ENCODE measurements around the gene DPCD. TPM values are rescaled to one million over a fixed set of nuclear protein-coding genes. Genes with fewer than 3 reads are reported as not detected.

DPCD gene
- total and polyA plus RNA-seq, 2 experiments from 2014 or later: 22.5 to 38.1 TPM

DNA sequence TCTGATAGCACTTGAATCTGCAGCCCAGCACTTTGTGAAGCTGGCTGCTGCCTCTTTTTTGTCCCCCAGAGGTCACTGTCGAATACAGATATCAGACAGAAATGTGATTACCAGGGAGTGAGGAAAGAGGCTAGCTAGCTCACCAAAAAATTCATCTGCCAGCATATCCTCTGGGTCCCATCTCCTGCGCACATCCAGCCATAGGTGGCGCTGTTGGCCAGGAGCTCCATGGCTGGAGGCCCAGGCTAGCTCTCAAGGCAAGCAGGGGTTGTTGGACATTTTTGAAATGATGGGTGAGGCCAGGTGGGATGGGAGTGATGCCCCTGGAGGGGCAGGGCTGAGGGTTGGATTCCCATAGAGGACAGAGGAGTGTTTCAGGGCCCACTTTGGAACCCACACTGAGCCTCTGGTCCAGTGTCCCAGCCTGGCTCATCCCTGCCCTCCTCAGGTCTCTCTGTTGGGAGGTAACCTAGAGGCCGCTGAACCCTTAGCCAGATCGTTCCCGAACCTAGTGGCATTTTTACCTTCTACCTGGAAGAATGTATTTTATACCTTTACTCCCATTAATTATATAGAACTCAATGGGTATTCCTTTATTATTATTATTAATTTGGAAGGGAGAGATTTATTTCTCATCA, 14.8 kb downstream of the DPCD start:
- Mint-ChIP-seq H3K4me3 (no peak overlapping the region), H3K27me3 (ENCODE audit: insufficient read depth, low read depth, poor library complexity) (peaks cover 6% of the 10 kb centered on the region), H3K9me3 (no peaks in the 10 kb centered on the region; the same call in 2 of the 3 replicates), H3K36me3 (ENCODE audit: low read depth) (no peaks in the 10 kb centered on the region; the same call in 2 of the 3 replicates), H3K4me1 (peaks cover 12% of the 10 kb centered on the region; the same call in 2 of the 3 replicates), H3K27ac (no peak overlapping the region)
- no peaks in the 10 kb centered on the region; the same call in 1 of the 2 replicates for H3K4me1 ChIP-seq (ENCODE audit: insufficient read depth)
- no peak overlapping the region for H3K27ac ChIP-seq (ENCODE audit: low read depth)
- H3K4me2 ChIP-seq: no peak overlapping the region
- H3K79me2 ChIP-seq (replicated peaks; ENCODE audit: insufficient read depth): no peaks in the 10 kb centered on the region
- H3K36me3 ChIP-seq (ENCODE audit: insufficient read depth): no peaks in the 10 kb centered on the region
- peak; percentile 95 for DNase-seq (ENCODE audit: low spot score)
- H2AFZ ChIP-seq: no peak overlapping the region
- no peaks in the 10 kb centered on the region for H4K20me1 ChIP-seq (replicated peaks; ENCODE audit: insufficient read depth)
- ATAC-seq: peak; percentile 98
- H3K27me3 ChIP-seq (ENCODE audit: insufficient read depth): no peaks in the 10 kb centered on the region
- H3K9me2 ChIP-seq (ENCODE audit: insufficient read depth): no peaks in the 10 kb centered on the region
- no peaks in the 10 kb centered on the region for H3F3A ChIP-seq (replicated peaks; ENCODE audit: low read depth)
- no peak overlapping the region for H3K4me3 ChIP-seq
- TF ChIP-seq, protein P1, sequence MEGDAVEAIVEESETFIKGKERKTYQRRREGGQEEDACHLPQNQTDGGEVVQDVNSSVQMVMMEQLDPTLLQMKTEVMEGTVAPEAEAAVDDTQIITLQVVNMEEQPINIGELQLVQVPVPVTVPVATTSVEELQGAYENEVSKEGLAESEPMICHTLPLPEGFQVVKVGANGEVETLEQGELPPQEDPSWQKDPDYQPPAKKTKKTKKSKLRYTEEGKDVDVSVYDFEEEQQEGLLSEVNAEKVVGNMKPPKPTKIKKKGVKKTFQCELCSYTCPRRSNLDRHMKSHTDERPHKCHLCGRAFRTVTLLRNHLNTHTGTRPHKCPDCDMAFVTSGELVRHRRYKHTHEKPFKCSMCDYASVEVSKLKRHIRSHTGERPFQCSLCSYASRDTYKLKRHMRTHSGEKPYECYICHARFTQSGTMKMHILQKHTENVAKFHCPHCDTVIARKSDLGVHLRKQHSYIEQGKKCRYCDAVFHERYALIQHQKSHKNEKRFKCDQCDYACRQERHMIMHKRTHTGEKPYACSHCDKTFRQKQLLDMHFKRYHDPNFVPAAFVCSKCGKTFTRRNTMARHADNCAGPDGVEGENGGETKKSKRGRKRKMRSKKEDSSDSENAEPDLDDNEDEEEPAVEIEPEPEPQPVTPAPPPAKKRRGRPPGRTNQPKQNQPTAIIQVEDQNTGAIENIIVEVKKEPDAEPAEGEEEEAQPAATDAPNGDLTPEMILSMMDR (conservative IDR thresholded peaks at IDR 0.05; ENCODE audit: low read depth in 2 of 2): peak; percentile 99 to 100
- TF ChIP-seq NANOG (IDR thresholded peaks at IDR 0.05; ENCODE audit: borderline replicate concordance) (no peak), JUNB (IDR thresholded peaks at IDR 0.05; ENCODE audit: unreplicated experiment) (no peak)

DNA sequence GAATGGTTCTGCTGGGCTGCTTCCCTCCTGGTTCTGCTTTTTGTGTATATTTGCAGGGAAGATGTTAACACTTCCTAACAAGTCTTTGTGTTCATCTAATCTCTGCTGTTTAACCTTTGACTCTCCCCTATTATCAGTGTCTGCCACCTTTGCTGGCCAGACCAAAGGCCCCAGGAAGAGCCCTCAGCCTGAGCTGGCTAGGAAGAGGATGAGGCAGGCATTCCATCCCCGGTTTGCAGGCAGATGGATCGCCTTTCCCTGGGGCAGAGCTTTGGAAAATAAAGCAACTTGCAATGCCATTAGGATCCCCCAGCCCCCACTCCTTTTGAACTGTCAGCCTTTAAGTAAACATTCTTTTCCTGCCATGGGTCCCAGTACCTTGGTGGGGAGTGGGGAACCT, 19.0 kb downstream of the DPCD start:
- peak; percentile 20 for DNase-seq (ENCODE audit: low spot score)
- peak overlapping the region; percentile 38; the same call in 1 of the 2 replicates for H3K4me2 ChIP-seq
- H3K4me1 Mint-ChIP-seq: peaks cover 10% of the 10 kb centered on the region; the same call in 2 of the 3 replicates

DNA sequence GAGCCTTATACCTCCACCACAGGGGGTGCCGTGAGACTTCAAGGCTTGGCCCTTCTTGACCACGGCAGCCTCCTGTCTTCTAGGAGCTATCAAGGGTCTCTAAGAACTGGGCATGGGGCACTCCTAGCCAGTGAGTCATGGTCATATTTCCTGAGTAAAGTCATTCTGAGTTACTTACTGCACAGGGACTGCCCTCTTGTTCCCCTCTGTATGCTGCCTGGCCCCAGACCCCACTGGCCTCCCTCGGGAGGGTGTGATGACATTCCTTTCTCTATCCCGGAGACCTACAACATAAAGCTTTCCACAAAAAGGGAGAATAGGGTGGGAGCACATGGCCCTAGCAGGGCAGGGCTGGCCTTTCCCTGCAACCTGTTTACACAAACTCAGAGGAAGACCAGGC, 21.4 kb downstream of the DPCD start:
- Mint-ChIP-seq H3K36me3 (ENCODE audit: low read depth) (peaks cover 21% of the 10 kb centered on the region; the same call in 2 of the 3 replicates), H3K27me3 (ENCODE audit: insufficient read depth, low read depth, poor library complexity) (peaks cover 7% of the 10 kb centered on the region), H3K27ac (no peak overlapping the region), H3K9me3 (no peaks in the 10 kb centered on the region), H3K4me3 (no peak overlapping the region), H3K4me1 (peaks cover 21% of the 10 kb centered on the region)
- Histone ChIP-seq H3K9me2 (ENCODE audit: insufficient read depth) (no peaks in the 10 kb centered on the region), H4K20me1 (replicated peaks; ENCODE audit: insufficient read depth) (no peaks in the 10 kb centered on the region), H3F3A (replicated peaks; ENCODE audit: low read depth) (no peaks in the 10 kb centered on the region), H3K27me3 (ENCODE audit: insufficient read depth) (no peaks in the 10 kb centered on the region), H2AFZ (no peak overlapping the region), H3K36me3 (ENCODE audit: insufficient read depth) (no peaks in the 10 kb centered on the region), H3K4me2 (no peak overlapping the region), H3K4me1 (ENCODE audit: insufficient read depth) (peaks cover 7% of the 10 kb centered on the region), H3K79me2 (replicated peaks; ENCODE audit: insufficient read depth) (no peaks in the 10 kb centered on the region), H3K4me3 (no peak overlapping the region), H3K27ac (ENCODE audit: low read depth) (no peak overlapping the region)
- no peak for DNase-seq (ENCODE audit: low spot score)
- ATAC-seq: no peak
- TF ChIP-seq EZH2phosphoT487 (IDR thresholded peaks at IDR 0.05; ENCODE audit: unreplicated experiment) (no peak), POLR2AphosphoS5 (IDR thresholded peaks at IDR 0.05; ENCODE audit: low read depth) (no peak), STAT1 (IDR thresholded peaks at IDR 0.05; ENCODE audit: unreplicated experiment) (no peak), NANOG (IDR thresholded peaks at IDR 0.05; ENCODE audit: borderline replicate concordance) (no peak), ZNF114 (CRISPR knock-in tag; IDR thresholded peaks at IDR 0.05) (no peak), JUNB (IDR thresholded peaks at IDR 0.05; ENCODE audit: unreplicated experiment) (no peak)
- TF ChIP-seq, protein P1 (conservative IDR thresholded peaks at IDR 0.05; ENCODE audit: low read depth in 2 of 2): no peak
- TF ChIP-seq, protein P2, sequence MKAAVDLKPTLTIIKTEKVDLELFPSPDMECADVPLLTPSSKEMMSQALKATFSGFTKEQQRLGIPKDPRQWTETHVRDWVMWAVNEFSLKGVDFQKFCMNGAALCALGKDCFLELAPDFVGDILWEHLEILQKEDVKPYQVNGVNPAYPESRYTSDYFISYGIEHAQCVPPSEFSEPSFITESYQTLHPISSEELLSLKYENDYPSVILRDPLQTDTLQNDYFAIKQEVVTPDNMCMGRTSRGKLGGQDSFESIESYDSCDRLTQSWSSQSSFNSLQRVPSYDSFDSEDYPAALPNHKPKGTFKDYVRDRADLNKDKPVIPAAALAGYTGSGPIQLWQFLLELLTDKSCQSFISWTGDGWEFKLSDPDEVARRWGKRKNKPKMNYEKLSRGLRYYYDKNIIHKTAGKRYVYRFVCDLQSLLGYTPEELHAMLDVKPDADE (IDR thresholded peaks at IDR 0.05): no peak

More for the DNA sequence above, 19.0 kb downstream of the DPCD start:
- Histone ChIP-seq H4K20me1 (replicated peaks; ENCODE audit: insufficient read depth) (no peaks in the 10 kb centered on the region), H3F3A (replicated peaks; ENCODE audit: low read depth) (no peaks in the 10 kb centered on the region), H3K27me3 (ENCODE audit: insufficient read depth) (no peaks in the 10 kb centered on the region), H3K36me3 (ENCODE audit: insufficient read depth) (no peaks in the 10 kb centered on the region), H3K27ac (ENCODE audit: low read depth) (no peak overlapping the region), H3K4me1 (ENCODE audit: insufficient read depth) (no peaks in the 10 kb centered on the region), H3K9me2 (ENCODE audit: insufficient read depth) (no peaks in the 10 kb centered on the region), H2AFZ (no peak overlapping the region), H3K4me3 (no peak overlapping the region), H3K79me2 (replicated peaks; ENCODE audit: insufficient read depth) (no peaks in the 10 kb centered on the region)
- ATAC-seq: peak; percentile 9; the same call in 2 of the 3 replicates
- H3K4me3 Mint-ChIP-seq: no peak overlapping the region
- peaks cover 21% of the 10 kb centered on the region; the same call in 2 of the 3 replicates for H3K36me3 Mint-ChIP-seq (ENCODE audit: low read depth)
- H3K27me3 Mint-ChIP-seq (ENCODE audit: insufficient read depth, low read depth, poor library complexity): peaks cover 5% of the 10 kb centered on the region
- no peak for TF ChIP-seq STAT1 (IDR thresholded peaks at IDR 0.05; ENCODE audit: unreplicated experiment)
- TF ChIP-seq EZH2phosphoT487 (IDR thresholded peaks at IDR 0.05; ENCODE audit: unreplicated experiment): no peak
- no peak for TF ChIP-seq POLR2AphosphoS5 (IDR thresholded peaks at IDR 0.05; ENCODE audit: low read depth)
- no peak for TF ChIP-seq JUNB (IDR thresholded peaks at IDR 0.05; ENCODE audit: unreplicated experiment)
- TF ChIP-seq, protein P2 (IDR thresholded peaks at IDR 0.05): no peak
- H3K9me3 Mint-ChIP-seq: no peaks in the 10 kb centered on the region
- no peak overlapping the region for H3K27ac Mint-ChIP-seq

Measured in GM23338 (cell line).